ENCODE measurements around the gene ADARB2.
"Not testable (repeated sequence)": the region's sequence is repeated elsewhere in the genome, so short reads cannot be mapped to it uniquely, and the experiment has no call there.

The ADARB2 gene

GRCh38 chr10:1476455-1476803, 260.9 kb downstream of the ADARB2 start:
- DNase-seq, result no peak

DNA sequence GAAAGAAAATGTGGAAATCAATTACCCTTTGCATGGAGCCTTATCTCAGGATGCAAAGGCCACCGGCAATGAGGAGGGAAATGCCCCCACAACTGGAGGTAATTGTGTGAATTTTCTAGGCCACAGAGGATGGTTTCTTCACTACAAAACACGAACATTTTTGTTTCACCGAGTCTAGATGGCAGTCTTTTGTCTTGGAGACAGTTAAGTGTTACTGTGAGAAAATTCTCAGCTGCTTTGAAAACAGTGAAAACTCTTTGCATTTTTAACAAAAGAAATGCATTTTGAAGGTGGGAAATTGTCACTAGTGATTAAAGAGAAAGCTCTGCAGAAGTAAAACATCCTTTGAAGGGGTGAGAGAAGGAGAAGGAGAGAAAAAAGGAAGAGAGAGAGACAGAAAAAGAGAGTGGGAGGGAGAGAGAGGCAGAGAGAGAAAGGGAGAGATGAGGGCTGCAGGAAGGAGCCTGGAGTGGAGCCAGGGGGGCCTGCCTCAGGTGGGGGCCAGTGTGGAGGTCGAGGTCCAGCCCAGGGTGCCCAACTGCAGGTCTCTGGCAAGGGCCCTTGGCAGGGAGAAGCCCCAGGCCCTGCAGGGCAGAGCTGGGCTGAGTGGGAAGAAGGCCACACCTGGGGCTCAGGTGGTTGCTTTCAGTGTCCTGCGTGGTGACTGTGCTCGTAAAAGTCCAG, 261.4 kb downstream of the ADARB2 start:
- no peak for DNase-seq

GRCh38 chr10:1475098-1475591, 262.2 kb downstream of the ADARB2 start:
- no peak for DNase-seq

DNA sequence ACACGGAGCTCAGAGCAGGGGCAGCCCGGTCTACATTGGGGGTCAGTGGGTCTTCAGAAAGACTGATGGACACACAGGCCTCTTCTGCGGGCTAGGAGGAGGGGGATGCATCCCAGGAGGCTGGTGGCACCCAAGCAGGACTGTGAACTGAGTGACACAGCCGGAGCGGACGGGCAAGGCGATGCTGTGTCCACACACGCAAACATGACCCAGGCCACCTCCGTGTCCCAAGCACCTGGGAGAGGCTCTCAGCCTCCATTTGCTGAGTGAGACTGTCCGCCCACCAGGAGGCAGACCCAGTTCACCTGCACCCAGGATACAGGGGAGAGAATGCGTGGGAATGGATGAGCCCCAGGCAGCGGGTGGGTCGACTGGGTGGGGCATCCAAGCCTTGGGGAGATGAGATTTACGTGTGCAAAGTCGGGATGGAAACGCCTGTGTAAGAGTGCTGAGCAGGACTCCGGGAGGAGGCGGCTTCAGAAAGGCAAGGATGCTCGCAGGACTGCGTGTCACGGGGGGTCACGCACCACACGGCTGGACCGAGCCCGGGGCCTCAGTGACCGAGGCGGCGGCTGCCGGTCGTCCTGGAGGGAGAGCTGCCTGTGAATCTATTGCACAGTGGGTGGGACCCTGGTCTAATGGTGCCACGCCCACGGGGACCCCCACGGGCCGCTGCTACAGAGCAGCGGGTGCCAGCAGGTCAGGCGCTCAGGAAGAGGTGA, 262.8 kb downstream of the ADARB2 start:
- DNase-seq, result no peak

- no peak for DNase-seq
These were observed 263.5 kb downstream of the ADARB2 start for GRCh38 chr10:1473874-1474273.

DNA sequence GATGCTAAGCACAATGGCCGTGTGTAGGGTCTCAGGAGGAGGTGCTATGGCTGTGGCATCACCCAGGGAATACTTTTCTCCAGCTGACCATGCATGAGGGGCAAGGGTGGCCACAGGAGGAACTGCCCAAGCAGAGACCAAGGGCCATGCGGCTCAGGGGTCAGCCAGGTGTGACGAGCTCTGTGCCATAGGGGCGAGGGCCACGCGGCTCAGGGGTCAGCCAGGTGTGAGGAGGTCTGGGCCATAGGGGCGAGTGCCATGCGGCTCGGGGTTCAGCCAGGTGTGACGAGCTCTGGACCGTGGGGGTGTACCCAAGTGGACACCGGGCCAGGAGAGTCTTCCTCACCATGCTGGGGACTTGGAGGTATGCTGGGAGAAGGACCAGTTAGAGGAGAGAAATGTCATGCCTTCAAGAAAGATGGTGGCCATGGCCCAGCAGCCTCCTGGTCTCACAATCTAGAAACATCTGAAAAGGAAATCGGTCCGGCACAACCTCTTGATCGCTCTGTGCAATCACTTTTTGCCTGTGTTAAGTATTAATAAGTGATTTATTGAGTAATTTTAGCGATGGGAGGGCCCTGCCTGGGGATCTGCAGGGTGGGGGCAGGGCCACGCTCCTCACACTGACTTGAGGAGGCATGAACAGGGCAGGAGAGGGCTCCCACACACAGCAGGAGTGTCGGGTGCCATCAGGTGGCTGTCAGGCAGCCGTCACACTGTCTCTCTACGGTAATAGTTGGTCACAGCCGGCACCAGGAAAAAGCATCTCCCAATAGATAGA, 265.0 kb downstream of the ADARB2 start:
- no peak for DNase-seq

GRCh38 chr10:1468811-1469210, 268.5 kb downstream of the ADARB2 start:
- no peak for DNase-seq

DNA sequence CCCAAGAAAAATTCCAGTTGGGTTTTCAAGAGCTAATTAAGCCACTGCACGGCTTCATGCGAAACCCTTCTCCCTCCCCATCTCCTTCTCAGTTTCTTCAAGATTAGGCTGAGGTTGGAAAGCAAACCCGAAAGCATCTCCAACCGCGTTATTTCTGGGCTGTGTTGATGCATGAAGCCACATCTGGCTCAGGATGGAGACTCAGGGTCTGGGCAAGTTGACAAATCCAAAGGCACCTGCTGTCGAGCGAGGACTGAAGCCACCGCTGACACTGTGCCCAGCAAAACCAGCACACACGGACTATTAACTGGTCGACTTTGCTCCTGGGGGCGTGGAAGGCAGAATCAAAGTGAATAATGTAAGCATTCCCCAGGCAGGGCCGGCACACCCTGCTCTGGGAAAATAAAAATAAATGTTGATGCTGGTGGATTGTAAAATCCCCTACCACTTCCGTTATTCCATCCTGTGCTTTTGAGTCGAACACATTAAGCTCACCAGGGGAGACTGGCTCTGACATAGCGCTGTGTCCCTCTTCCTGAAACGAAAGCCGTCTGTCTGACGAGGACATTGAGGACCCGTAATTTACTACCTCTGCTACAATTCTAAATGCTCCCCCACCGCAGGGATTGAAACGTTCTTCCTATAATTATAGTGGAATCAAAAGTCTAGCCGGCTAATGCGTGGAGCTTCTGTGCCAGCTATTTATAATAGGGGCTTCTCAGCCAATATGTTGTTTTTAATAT, 269.8 kb downstream of the ADARB2 start:
- no peak for DNase-seq

GRCh38 chr10:1465993-1466764, 271.1 kb downstream of the ADARB2 start:
- DNase-seq, result no peak

- DNase-seq, result peak; percentile 1
These were observed 271.9 kb downstream of the ADARB2 start for GRCh38 chr10:1465418-1465911.

GRCh38 chr10:1464881-1465417, 272.4 kb downstream of the ADARB2 start:
- DNase-seq, result no peak

- DNase-seq, result not testable (repeated sequence)
These were observed 273.4 kb downstream of the ADARB2 start for GRCh38 chr10:1463971-1464370.

DNA sequence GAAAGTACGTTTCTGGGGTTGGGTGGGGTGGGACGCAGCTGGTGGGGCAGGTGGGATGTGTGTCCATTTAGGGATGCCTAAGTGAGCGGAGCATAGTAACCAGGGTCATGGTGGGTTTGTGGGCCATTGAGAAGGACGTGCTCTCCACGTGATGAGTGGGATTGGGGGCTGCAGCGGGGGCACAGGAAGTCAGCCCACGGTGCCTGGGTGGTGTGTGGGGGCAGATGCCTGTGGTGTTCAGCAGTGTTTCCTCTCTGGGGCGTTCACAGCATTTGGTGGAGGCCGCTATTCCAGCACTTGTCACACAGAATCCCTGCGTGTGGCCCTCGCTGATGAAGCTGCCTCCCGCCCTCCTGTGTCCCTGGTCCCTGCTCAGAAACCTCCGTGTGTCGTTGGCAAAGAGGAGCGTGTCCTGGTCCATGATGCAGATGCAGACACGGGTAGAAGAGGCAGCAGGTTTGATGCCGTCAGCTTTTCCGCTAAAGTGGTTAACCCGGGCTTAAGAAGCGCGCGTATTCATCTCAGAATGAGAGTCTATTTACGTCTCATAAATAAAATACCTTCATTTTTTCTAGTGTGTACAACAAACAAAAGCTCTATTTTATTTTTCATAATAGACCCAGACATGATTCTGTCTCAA, 274.2 kb downstream of the ADARB2 start:
- DNase-seq, result no peak

DNA sequence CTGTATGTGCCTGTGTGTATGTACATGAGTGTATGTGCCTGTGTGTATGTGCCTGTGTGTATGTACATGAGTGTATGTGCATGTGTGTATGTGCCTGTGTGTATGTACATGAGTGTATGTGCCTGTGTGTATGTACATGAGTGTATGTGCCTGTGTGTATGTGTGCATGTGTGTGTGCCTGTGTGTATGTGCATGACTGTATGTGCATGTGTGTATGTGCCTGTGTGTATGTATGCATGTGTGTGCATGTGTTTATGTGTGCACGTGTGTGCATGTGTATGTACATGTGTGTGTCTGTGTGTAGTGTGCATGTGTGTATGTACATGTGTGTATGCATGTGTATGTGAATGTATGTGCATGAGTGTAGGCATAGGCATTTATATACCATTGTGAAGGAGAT, 274.8 kb downstream of the ADARB2 start:
- DNase-seq, result no peak

GRCh38 chr10:1462032-1462431, 275.3 kb downstream of the ADARB2 start:
- DNase-seq, result no peak

DNA sequence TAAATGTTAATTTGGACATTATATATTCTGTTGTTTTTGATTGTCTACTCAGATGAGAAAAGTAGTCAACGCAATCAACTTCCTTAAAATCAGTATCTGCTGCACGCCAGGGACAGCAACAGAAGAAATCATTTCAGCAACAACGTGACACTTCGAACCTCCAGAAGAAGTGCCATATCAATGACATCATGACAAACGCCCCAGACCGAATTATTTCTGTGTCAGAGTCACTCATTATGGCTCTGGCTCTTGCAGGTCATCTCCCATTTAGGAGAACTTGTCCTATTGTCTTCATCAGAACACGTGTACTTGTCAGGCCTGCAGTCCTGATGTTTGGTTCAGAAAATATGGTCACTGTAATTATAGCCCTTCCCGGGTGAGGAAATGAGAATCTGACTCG, 276.3 kb downstream of the ADARB2 start:
- DNase-seq, result no peak

DNA sequence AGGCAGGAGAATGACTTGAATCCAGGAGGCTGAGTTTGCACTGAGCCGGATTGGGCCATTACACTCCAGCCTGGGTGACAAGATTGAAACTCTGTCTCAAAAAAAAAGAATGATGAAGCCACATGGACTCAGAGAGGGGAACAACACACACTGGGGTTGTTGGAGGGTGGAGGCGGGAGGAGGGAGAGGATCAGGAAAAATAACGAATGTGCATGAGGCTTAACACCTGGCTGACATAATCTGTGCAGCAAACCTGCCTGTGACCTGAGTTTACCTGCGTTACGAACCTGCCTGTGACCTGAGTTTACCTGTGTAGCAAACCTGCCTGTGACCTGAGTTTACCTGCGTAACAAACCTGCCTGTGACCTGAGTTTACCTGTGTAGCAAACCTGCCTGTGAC, 277.7 kb downstream of the ADARB2 start:
- not testable (repeated sequence) for DNase-seq

DNA sequence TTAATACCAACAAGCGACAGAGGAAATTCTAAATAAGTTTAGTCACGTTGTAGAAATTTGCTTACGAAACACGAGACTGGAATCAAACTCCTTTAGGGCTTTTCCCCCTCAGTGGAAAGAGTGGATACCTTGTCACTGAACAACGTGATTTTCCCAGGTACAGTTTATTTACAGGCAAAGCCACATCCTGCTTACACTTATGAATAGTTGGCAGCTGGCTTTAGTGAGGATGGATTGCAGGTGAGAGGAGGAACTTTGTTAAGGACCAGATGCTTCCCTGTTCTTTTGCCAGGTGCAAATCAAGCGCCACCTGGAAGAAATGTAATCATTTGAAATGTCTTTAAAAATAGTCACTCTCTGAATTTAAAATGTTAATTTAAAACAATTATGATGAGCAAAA, 282.4 kb downstream of the ADARB2 start:
- no peak for DNase-seq

GRCh38 chr10:1454428-1454827, 282.9 kb downstream of the ADARB2 start:
- DNase-seq, result no peak

GRCh38 chr10:1452777-1453176, 284.5 kb downstream of the ADARB2 start:
- DNase-seq, result no peak

- no peak for DNase-seq
These were observed 285.4 kb downstream of the ADARB2 start for GRCh38 chr10:1451941-1452340.
